Natural killer cell (primary cell): ENCODE measurements around the gene IP6K3. TPM values are rescaled to one million over a fixed set of nuclear protein-coding genes. Genes with fewer than 3 reads are reported as not detected.

ENCODE experiments used
- ATAC-seq, 3 donors: fragments of 150-1000 bp in 2 of 3; fragments of 200-7000 bp in 1 of 3; cut with Tn5 transposase; 1 replicate in 1 of 3; 2 replicates in 2 of 3; pipeline ENCODE4 v1.10.0; 2021; ENCODE audit warnings: mild to moderate bottlenecking in 2 of 3, moderate library complexity in 2 of 3
- DNase-seq, 2 donors: peaks; one replicate each; pipeline versions ENCODE4 v3.0.0 to v3.0.0-alpha.2; 2013 to 2021; ENCODE audit warnings: mixed read lengths in 1 of 2
- H3K27ac ChIP-seq: one replicate; pipeline ENCODE4 v1.5.1; 2013; ENCODE audit warnings: mild to moderate bottlenecking, low read length
- H3K27me3 ChIP-seq: one replicate; pipeline ENCODE4 v1.6.1; 2013; ENCODE audit warnings: low read length; ENCODE audit not compliant: control insufficient read depth, insufficient read depth
- H3K36me3 ChIP-seq: one replicate; pipeline ENCODE4 v1.6.1; 2013; ENCODE audit warnings: low read length; ENCODE audit not compliant: control insufficient read depth, insufficient read depth
- H3K4me1 ChIP-seq: one replicate; pipeline ENCODE4 v1.6.1; 2013; ENCODE audit warnings: low read length; ENCODE audit not compliant: control insufficient read depth, insufficient read depth
- H3K4me3 ChIP-seq: one replicate; pipeline ENCODE4 v1.5.1; 2013; ENCODE audit warnings: low read length
- H3K9me3 ChIP-seq: one replicate; pipeline ENCODE4 v1.6.1; 2013; ENCODE audit warnings: low read length; ENCODE audit not compliant: control insufficient read depth, insufficient read depth
- H3K27ac Mint-ChIP-seq, 2 donors: one replicate each; pipeline ENCODE4 v1.8.0; 2022; ENCODE audit warnings: mild to moderate bottlenecking in 2 of 2, mixed read lengths in 2 of 2, moderate library complexity in 1 of 2
- H3K27me3 Mint-ChIP-seq, 2 donors: one replicate each; pipeline ENCODE4 v1.8.0; 2022; ENCODE audit warnings: low read depth in 2 of 2, mixed read lengths in 2 of 2
- H3K36me3 Mint-ChIP-seq: one replicate; pipeline ENCODE4 v1.8.0; 2022; ENCODE audit warnings: mixed read lengths
- H3K4me1 Mint-ChIP-seq, 2 donors: one replicate each; pipeline ENCODE4 v1.8.0; 2022; ENCODE audit warnings: mixed read lengths in 2 of 2
- H3K4me3 Mint-ChIP-seq: one replicate; pipeline ENCODE4 v1.8.0; 2022; ENCODE audit warnings: mild to moderate bottlenecking, moderate library complexity, mixed read lengths
- H3K9me3 Mint-ChIP-seq, 2 donors: one replicate each; pipeline ENCODE4 v1.8.0; 2022; ENCODE audit warnings: mixed read lengths in 2 of 2
- WGBS: methylation state at CpG from one replicate; pipeline ENCODE4 v1.1.7; 2013; ENCODE audit warnings: missing lambda C conversion rate; ENCODE audit not compliant: insufficient coverage; 5-methylcytosine and 5-hydroxymethylcytosine counted together
- intact Hi-C: fragments of 100-400 bp; cut with micrococcal nuclease; formaldehyde crosslinking; loops from one replicate; pipeline ENCODE4 v1.14.2; 2022
- total RNA-seq, 4 donors: library from RNA; stranded (reverse); fragments of 120-200 nt in 1 of 4; gene quantifications; one replicate each; pipeline versions ENCODE4 v1.2.3 to v1.2.4, GENCODE V29; 2013 to 2022
- TF ChIP-seq, protein P1 (sequence below): fragments of 200-600 bp; IDR thresholded peaks from one replicate; pipeline ENCODE4 v1.8.0; 2022; ENCODE audit warnings: antibody characterized with exemption

IP6K3 gene
- total RNA-seq, 3 donors from 2014 or later (not counting 1 experiment from before 2014, with no cell fraction given): not detected

- Mint-ChIP-seq H3K4me3 (no peak overlapping the region), H3K4me1 (peaks cover 0 to 5% of the 10 kb centered on the region in 2 donors), H3K36me3 (no peaks in the 10 kb centered on the region), H3K27me3 (no peaks in the 10 kb centered on the region), H3K27ac (peak overlapping the region in 1 of 2 donors; percentile 69), H3K9me3 (no peaks in the 10 kb centered on the region)
- Histone ChIP-seq H3K9me3 (no peaks in the 10 kb centered on the region), H3K4me3 (no peak overlapping the region), H3K27me3 (no peaks in the 10 kb centered on the region), H3K4me1 (no peaks in the 10 kb centered on the region), H3K27ac (no peak overlapping the region), H3K36me3 (peaks cover 66% of the 10 kb centered on the region)
- ATAC-seq: no peak
- TF ChIP-seq, protein P1, sequence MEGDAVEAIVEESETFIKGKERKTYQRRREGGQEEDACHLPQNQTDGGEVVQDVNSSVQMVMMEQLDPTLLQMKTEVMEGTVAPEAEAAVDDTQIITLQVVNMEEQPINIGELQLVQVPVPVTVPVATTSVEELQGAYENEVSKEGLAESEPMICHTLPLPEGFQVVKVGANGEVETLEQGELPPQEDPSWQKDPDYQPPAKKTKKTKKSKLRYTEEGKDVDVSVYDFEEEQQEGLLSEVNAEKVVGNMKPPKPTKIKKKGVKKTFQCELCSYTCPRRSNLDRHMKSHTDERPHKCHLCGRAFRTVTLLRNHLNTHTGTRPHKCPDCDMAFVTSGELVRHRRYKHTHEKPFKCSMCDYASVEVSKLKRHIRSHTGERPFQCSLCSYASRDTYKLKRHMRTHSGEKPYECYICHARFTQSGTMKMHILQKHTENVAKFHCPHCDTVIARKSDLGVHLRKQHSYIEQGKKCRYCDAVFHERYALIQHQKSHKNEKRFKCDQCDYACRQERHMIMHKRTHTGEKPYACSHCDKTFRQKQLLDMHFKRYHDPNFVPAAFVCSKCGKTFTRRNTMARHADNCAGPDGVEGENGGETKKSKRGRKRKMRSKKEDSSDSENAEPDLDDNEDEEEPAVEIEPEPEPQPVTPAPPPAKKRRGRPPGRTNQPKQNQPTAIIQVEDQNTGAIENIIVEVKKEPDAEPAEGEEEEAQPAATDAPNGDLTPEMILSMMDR: no peak
- WGBS: 97% methylated on average over 2 of the region's 2 CpGs
- no peak for DNase-seq
- intact Hi-C loops: no loop called here
These were observed 69.0 kb downstream of the IP6K3 start for GRCh38 chr6:33677689-33678088.

DNA sequence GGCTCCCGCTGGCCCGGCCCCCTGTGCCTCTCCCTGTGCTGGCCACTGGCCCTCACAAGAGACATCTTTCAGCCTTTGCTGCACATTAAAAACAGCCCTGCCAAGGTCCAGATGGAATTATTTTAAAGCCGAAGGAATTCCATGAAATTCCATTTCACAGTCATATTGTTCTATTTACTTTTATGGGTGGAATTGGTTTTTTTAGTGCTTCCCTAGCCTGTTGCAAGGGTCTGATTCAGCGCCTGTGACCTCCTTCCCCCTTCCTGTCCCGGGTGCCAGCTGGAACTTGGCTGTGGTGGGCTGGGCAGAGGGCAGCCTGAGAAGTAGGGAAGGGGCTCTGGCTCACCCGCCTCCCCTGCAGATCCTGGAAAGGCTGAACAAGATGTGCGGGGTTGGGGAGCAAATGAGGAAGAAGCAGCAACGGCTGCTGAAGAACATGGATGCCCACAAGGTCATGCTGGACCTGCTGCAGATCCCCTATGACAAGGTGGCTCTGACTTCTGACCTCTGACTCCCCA lies 69.5 kb downstream of the IP6K3 start:
- no peak for ATAC-seq
- Mint-ChIP-seq H3K4me3 (no peak overlapping the region), H3K27me3 (no peaks in the 10 kb centered on the region), H3K9me3 (no peaks in the 10 kb centered on the region), H3K27ac (peak overlapping the region in 1 of 2 donors; percentile 69), H3K36me3 (no peaks in the 10 kb centered on the region), H3K4me1 (peaks cover 0 to 5% of the 10 kb centered on the region in 2 donors)
- no peak overlapping the region for H3K4me3 ChIP-seq
- H3K9me3 ChIP-seq: no peaks in the 10 kb centered on the region
- WGBS: 90% methylated on average over 6 of the region's 8 CpGs
- H3K36me3 ChIP-seq: peaks cover 66% of the 10 kb centered on the region
- H3K27ac ChIP-seq: no peak overlapping the region
- DNase-seq: no peak
- H3K4me1 ChIP-seq: no peaks in the 10 kb centered on the region
- H3K27me3 ChIP-seq: no peaks in the 10 kb centered on the region
- intact Hi-C loops: no loop called here
- TF ChIP-seq, protein P1: no peak

DNA sequence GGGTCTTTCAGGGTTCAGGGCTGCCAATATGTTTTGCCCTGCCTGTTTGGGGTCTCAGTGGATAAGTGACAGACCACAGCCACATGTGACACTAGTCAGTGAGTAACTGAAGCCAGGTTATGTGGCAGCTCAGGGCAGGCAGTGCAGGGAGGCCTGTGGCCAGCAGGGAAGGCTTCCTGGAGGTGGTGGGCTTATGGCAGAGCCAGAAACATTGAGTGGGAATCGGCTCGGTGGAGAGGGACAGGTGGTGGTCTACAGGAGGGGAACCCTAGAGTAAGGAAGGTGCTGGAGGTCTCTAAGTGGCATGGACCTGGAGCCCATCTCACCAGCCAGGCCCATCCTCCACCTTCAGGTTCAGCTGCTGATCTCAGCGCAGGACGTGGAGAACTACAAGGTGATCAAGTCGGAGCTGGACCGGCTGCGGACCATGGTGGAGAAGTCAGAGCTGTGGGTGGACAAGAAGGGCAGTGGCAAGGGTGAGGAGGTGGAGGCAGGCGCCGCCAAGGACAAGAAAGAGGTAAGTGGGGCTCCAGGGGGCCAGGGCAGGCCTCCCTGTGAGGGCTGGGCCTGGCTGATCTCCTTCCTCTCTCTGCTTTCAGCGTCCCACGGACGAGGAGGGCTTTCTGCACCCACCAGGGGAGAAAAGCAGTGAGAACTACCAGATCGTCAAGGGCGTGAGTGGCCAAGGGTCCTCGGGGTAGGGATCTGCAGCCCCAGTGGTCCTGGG lies 70.1 kb downstream of the IP6K3 start:
- WGBS: 96% methylated on average over 15 of the region's 15 CpGs
- no peak for DNase-seq
- TF ChIP-seq, protein P1: no peak
- ATAC-seq: no peak
- Histone ChIP-seq H3K4me1 (no peaks in the 10 kb centered on the region), H3K27ac (no peak overlapping the region), H3K36me3 (peaks cover 70% of the 10 kb centered on the region), H3K4me3 (no peak overlapping the region), H3K27me3 (no peaks in the 10 kb centered on the region), H3K9me3 (no peaks in the 10 kb centered on the region)
- H3K27ac Mint-ChIP-seq: peak overlapping the region in 1 of 2 donors; percentile 56
- peaks cover 0 to 5% of the 10 kb centered on the region in 2 donors for H3K4me1 Mint-ChIP-seq
- no peak overlapping the region for H3K4me3 Mint-ChIP-seq
- intact Hi-C loops: no loop called here
- no peaks in the 10 kb centered on the region for H3K27me3 Mint-ChIP-seq
- H3K9me3 Mint-ChIP-seq: no peaks in the 10 kb centered on the region
- H3K36me3 Mint-ChIP-seq: no peaks in the 10 kb centered on the region
